GM21619 (cell line): ENCODE data around the gene SLC6A12.
"Not testable (repeated sequence)": the region's sequence is repeated elsewhere in the genome, so short reads cannot be mapped to it uniquely, and the experiment has no call there.

Source experiments
- ATAC-seq: cut with Tn5 transposase; IDR thresholded peaks from one replicate; pipeline ENCODE4 v1.9.1; 2021; ENCODE audit not compliant: unreplicated experiment

SLC6A12 gene

GRCh38 chr12:198705-199104, 15.3 kb downstream of the SLC6A12 start:
- no peak for ATAC-seq

- ATAC-seq, result no peak
These were observed 15.9 kb downstream of the SLC6A12 start for GRCh38 chr12:197911-198695.

DNA sequence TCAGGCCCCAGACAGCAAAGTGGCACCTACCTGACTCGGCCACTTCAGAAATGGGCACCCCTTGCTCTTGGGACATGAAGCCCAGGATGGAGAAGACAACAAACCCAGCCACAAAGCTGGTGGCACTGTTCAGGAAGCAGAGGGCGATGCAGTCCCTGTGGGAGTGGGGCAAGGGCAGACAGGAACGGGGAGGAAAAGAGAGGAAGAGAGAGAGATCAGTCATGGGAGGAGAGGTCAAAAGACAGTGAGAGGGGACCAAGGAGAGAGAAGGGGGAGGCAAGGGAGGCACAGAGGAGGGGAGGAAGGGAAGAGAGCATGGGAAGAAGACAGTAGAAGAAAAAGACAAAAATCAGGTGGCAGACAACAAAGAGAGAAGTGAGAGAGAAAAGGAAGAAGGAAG, 16.6 kb downstream of the SLC6A12 start:
- ATAC-seq, result no peak

DNA sequence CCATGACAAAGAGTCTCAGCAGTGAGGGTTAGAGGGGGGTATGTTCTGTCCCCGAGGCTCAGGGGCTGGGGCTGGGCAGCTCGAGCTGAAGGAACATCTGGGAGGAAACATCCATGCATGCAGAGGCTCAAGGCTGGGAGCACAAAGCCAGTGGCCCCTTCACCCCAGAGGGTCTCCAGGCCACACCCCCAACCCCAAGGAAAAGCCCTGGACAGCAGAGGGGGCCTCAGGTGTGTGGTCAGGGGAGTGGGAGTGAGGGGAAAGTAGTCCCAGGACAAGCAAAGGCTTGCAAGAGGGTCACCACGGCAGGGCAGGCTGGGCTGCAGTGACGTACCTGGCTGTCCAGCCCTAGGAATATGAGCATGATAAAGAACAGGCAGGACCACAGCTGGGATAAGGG, 17.5 kb downstream of the SLC6A12 start:
- ATAC-seq, result no peak

DNA sequence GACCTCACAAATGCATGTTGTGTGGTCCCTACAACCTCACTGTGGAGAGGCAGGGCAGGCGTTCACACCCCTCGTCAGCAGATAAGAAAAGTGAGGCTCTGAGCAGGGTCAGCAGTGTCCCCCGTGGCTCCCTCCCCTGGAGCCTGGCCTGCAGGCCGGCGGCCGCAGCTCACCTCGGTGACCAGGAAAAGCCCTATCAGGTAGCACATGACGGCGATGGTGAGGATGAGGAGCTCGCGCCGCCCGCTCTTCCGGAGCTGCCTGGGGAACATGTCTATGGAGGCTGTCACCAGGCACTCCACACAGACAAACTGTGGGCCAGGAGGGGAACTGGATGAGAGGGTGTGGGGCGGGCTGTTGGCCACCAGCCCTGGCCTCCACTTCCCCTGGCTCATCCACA, 18.0 kb downstream of the SLC6A12 start:
- ATAC-seq, result no peak

GRCh38 chr12:195156-195555, 18.8 kb downstream of the SLC6A12 start:
- no peak for ATAC-seq

GRCh38 chr12:194276-194675, 19.7 kb downstream of the SLC6A12 start:
- ATAC-seq, result no peak

DNA sequence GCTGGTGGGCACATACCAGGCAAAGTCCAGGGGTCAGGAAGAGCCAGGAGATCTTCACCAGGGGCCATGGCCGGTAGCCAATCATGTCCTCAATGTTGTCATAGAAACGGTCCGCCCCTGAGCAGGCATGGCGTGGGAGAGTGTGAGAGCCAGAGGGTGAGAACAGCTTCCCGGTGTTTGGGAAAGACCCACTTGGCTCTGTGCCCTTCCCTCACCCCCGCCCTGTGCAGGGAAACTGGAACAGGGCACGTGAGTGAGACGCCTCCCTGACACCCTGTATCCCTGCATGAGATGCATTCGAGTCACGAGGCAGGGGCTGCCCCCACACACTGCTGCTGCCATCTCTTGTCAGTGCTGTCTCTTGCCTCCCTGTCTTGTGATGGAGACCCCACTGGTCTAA, 20.7 kb downstream of the SLC6A12 start:
- ATAC-seq, result no peak

DNA sequence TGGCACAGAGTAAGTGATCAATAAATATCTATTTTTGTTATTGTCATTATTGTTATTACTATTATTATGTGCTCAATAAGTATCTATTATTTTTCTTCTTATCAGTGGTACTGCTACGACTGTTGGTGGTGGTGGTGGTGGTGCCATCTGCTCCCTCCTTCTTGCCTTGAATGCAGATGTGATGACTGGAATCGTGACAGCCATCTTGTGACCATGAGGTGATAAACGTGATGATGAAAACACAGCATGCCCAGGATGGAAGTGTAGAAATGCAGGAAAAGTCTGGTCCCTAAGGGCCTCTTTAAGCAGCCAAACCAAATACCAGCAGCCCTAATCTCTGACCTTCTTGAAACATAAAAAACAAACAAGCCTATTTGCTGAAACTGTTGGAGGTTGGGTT, 22.4 kb downstream of the SLC6A12 start:
- no peak for ATAC-seq

GRCh38 chr12:190881-191280, 23.1 kb downstream of the SLC6A12 start:
- no peak for ATAC-seq

- ATAC-seq, result no peak
These were observed 24.4 kb downstream of the SLC6A12 start for GRCh38 chr12:189622-189962.

DNA sequence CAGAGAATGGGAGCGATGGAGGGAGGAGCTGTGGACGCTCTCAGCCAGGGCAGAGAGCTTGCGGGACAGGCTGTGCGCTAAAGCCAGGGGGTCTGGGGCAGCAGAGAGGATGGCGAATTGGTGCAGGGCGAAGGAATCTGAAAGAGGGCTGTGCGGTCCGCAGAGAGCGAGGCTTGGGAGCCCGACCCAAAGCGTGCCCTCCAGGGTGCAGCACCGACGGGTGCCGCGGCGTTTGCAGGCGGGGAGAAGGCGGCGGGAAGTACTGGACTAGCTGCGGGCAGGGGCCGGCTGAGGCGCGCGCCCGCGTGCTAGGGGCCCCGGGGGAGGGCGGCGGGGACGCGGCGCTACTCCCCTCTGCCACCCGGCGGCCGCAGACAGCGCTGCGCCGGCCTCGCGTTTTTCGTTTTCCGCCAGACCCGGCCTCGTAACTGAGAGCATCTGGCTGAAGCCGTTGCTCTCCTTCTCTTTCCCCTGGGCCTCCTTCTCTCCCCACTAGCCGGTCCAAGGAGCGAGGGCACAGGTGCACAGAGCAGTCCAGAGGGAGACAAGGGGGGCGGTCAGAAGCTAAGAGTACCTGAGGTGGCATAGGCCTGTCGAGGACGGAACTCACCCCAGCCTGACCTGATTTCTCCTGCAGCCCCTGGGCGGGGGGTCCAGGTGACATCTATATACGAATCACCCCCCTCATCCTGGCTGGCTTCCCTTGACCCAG, 24.9 kb downstream of the SLC6A12 start:
- ATAC-seq, result no peak

GRCh38 chr12:187986-188909, 25.7 kb downstream of the SLC6A12 start:
- not testable (repeated sequence) for ATAC-seq

DNA sequence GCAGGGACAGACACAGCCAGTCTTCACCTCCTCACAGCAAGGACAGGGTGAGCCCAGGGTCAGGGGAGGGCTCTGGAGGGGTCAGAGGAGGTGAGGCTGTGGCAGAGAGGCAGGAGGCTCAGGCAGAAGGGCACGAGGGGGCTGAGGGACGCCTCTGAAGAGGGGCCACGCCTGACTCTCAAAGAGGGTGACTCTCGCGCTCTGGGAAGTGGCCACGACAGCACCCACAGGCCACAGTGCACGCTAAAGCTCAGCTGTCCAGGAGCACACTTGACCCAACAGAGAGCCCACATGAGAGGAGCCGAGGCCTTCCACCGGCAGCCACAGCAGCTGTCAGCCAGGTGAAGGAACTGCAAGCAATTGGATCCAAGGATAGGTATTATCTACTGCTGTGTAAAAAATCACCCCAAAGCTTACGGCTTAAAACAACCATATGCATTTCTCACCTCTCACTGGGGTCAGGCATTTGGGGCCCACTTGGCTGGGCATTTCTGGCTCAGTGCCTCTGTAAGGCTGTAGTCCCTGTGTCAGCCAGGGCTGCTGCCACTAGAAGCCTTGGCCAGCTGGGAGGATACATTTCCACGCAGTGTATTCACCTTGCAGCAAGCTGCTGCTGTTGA, 27.8 kb downstream of the SLC6A12 start:
- ATAC-seq, result no peak

GRCh38 chr12:185576-185955, 28.4 kb downstream of the SLC6A12 start:
- ATAC-seq, result no peak

DNA sequence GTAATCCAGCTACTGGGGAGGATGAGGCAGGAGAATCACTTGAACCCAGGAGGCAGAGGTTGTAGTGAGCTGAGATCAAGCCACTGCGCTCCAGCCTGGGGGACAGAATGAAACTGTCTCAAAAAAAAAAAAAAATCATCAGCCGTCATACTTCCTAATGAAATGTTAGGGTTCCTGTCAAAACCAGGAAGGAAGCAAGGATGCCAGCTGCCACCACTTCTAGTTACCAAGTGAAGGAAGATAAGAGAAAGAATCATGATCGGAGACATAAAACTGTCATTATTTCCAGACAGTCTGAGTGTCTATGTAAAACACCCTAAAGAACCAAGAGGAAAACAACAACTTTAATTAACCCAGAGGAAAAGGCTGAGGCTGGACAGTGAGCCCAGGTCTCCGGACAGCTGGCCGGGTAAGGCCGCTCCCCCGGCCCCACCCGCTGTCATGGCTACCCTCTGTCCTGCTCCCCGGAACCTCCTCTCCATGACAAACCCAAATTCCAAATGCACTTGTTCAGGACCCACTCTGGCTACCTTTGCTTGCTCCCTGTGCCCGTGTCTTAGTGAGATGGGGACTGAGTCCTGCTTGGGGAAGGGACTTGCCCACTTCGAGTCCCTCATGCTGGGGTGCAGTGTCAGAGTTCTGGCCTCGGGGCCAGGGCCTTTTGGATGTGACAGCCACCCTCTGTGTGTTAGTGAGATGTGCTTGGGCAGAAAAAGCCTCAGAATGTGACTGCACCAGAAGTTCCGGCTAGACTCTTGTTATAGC, 29.0 kb downstream of the SLC6A12 start:
- ATAC-seq, result no peak

- no peak for ATAC-seq
These were observed 31.5 kb downstream of the SLC6A12 start for GRCh38 chr12:182381-182892.

GRCh38 chr12:181921-182320, 32.0 kb downstream of the SLC6A12 start:
- no peak for ATAC-seq

DNA sequence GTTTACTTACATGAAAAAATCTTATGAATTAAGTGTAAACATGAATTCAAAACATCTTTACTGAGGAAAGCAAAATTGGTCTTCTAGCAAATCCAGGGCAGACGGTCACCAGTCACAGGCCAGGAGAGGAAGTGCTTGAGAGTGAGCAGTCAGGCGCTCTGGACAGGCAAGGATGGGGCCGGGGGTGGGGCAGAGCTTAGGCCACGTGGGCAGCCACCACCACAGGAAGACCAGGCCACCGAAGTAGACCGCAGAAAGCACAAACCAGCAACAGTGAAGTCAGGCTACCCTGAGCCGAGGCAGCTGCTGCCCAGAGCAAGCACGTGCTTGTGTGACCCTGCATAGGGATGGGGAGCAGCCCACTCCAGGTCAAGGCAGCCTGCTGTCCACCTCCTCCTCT, 33.5 kb downstream of the SLC6A12 start:
- no peak for ATAC-seq

DNA sequence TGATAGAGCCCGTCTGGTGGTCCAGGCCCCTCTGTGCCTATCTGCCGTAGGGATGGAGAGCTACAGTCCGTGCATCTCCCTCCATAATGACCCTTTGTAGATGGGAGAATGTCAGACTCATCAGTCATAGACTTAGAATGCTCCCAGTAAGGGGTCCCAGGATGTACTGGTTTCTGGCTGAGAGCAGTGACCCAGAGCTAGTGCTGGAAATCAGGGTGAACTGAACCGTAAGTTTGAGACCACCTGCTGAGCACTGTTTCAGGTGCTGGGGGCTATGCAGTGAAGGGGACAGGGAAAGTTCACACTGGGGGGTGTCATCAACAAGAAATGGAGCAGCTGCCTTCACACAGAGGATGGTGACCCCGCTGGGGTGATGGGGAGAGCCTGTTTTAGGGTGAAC, 34.1 kb downstream of the SLC6A12 start:
- ATAC-seq, result no peak
